ENCODE data around the gene DENND10.

GRCh38 chr10:119080521-119081259, 23.2 kb upstream of the DENND10 start, which contains the start of gene EIF3A:
- TF ChIP-seq FOXP2 (optimal IDR thresholded peaks at IDR 0.05; ENCODE audit: control extremely low read depth, extremely low read length, insufficient read depth) (no peak), EZH2 (IDR thresholded peaks at IDR 0.05) (no peak)
